GM12874 (cell line): Measurements from ENCODE around the gene HCST.

Experiments
- CTCF ChIP-seq: IDR thresholded peaks from 2 replicates; pipeline ENCODE4 v1.5.1; 2011; ENCODE audit warnings: low read depth, mild to moderate bottlenecking, control low read depth, low read length, moderate library complexity; ENCODE audit not compliant: insufficient read depth

Gene HCST

GRCh38 chr19:35901854-35902661 lies at the start of gene HCST:
Gene HCST, plus strand, starts transcription at chr19:35902529. Its CDS starts 65 bp downstream, at chr19:35902594.
- TF ChIP-seq CTCF, result no peak

- TF ChIP-seq CTCF, result no peak
Measured at GRCh38 chr19:35853038-35853756, 49.1 kb upstream of the HCST start.

GRCh38 chr19:35856546-35857149 lies 45.7 kb upstream of the HCST start, which contains the start of gene KIRREL2:
Gene KIRREL2, plus strand, starts transcription at chr19:35856911. Its CDS starts 209 bp downstream, at chr19:35857120.
- TF ChIP-seq CTCF, result no peak

- TF ChIP-seq CTCF, result no peak
Measured at GRCh38 chr19:35858311-35858710, 44.0 kb upstream of the HCST start.

- TF ChIP-seq CTCF, result no peak
Measured at GRCh38 chr19:35859414-35859813, 42.9 kb upstream of the HCST start.

GRCh38 chr19:35860436-35860817 lies 41.9 kb upstream of the HCST start:
- TF ChIP-seq CTCF, result no peak
